DLD1 (cell line): ENCODE data around the gene PITPNC1.

Source experiments
- in situ Hi-C: cut with HindIII; loops from 2 replicates; pipeline ENCODE4 v1.10.0; 2017; ENCODE audit warnings: low sequenced_read_pairs

PITPNC1 gene

DNA sequence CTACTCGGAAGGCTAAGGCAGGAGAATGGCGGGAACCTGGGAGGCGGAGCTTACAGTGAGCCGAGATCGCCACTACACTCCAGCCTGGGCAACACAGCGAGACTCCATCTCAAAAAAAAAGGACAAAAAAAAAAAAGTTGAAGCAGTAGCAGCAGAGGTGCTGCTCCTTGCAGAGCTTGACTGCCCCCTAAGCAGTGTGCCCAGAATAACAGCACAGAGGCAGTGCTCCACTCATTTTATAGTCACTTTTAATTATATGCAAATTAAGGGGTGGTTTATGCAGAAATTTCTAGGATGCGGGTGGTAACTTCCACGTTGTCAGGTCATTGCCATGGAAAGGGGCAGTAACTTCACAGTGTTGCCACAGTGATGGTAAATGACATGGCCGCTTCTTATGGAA, 286.4 kb downstream of the PITPNC1 start:
- in situ Hi-C loops = no loop called here

DNA sequence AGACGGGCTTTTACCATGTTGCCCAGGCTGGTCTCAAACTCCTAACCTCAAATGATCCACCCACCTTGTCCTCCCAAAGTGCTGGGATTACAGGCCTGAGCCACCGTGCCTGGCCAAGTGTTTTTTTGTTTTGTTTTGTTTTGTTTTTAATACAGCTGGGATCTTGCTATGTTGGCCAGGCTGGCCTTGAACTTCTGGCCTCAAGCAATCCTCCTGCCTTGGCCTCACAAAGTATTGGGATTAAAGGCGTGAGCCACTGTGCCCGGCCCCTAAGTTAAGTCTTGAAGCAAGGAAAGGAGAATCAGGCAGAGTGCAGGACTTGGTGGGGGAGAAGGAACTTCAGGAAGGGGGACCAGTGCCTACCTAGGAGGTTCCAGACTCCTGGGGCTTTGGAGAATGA, 288.9 kb downstream of the PITPNC1 start:
- in situ Hi-C loops = no loop called here

DNA sequence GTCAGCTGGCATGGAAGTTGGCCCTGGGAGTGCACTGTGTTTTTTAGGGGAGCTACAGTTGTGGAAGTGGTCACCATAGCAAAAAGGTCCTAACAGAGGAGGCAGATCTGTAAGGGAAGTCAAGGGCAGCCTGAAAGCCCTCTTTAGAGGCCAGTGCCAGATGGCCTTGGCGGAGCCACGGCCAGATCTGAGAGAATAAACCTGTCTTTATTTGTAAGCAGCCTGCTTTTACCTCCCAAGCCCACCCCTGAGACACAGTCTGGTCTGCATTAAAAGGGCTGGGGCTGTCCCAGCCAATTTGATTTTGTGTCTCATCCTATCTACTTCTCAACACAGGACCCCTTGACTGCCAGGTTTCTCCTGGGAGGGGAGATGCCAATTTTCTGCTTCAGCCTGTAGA, 289.6 kb downstream of the PITPNC1 start:
- in situ Hi-C loops = no loop called here

DNA sequence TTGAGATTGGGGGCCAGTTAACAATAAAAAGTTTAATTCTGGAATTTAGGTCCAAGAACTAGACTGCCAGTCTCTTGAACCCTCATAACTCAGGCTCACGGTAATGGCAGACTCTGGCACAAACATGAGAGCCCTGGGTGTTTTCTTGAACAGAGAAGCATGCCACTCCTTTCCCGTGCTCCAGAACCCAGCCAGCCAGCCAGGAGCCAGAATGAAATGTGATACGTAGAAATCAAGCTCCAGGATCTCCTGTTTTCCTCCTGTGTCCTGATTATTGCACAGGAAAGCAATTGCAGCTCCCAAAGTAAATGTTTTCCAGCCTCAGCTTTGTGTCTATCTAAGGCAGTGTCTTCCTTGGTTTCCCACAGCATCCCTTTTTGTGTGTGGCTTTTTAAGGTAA, 294.4 kb downstream of the PITPNC1 start:
- in situ Hi-C loops = no loop called here

DNA sequence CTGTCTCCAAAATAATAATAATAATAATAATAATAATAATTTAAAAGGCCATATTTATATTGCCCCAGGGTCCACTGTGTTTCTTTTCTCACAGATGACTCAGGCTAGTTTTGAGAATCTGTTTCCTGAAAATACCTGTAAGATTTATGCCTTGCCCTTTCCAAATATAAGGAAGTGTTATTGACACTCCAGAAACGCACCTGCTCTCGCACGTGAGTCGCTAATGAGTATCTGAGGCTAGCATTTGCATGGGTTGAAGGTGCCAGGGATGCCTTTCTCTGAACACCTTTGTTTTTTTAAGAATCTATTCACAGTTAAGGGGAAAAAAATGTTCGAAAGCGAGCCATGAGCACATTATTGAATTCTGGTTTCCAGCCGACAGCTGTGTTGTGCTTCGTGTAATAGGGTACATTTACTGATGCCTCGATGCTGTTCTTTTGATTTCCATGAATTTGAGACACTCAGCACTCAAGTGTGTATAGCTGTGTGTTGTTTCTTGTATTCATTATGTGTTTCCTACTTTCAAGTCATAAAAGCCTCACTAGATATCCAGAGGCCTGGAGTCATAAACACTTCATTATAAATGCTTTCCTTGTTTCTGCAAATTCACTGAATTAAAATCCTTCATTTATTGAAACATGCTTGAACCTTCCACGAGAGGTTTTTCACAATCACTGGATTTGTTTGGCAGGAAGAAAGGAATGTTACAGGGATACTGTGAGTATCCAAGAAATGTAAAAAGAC, 295.7 kb downstream of the PITPNC1 start:
- in situ Hi-C loops = no loop called here

DNA sequence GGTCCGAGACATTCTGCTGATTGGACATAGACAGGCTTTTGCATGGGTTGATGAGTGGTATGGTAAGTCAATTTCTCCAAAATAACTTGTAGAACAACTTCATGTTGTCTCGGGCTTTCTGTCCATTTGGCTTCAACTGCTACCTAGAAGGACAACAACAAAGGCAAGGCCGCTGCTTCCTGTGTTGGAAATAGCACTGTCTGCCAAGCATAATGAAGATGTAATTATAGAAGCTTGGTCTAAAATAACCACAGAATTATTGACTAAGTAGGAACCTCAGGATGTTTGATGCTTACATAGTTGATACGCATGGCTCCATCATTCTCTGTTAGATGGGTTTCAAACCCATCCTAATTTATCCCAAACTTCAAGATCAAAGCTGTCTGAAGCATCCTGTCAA, 298.4 kb downstream of the PITPNC1 start:
- in situ Hi-C loops = no loop called here

DNA sequence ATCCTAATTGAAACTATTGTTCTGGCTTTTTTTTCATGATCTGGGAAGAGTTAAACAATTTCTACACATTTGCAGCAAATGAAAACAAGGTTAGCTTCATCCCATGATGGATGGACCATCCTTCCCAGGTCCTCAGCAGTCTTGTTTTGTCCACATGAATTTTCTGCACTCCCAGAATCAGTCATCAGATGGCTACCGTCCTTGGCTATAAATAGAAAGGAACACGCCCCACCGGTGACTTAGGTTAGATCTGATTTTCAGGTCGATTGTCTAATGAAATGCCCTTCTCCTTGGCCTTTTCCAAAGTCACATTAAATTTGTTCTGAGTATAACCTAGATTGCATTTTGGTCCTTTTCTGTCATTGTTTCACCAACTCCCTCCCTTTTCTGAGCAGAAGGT, 299.2 kb downstream of the PITPNC1 start:
- in situ Hi-C loops = no loop called here

DNA sequence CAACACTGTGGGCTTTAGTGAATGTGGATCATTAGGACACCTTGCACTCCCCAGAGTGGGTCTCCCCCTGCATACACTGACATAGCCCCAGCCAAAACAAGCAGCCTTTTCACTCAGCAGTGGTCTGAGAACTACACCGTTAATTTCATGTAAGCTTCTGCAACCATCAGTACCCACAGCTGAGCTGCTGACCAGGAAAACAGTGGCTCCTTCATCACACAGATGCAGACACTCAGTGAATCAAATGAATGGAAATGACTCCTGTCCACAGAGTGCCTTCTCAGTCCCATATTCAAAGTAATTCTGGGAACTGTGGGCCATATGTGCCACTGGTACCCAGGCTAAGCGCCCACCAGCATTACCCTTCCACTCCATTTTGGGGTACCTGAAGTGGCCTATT, 301.3 kb downstream of the PITPNC1 start:
- in situ Hi-C loops = no loop called here

DNA sequence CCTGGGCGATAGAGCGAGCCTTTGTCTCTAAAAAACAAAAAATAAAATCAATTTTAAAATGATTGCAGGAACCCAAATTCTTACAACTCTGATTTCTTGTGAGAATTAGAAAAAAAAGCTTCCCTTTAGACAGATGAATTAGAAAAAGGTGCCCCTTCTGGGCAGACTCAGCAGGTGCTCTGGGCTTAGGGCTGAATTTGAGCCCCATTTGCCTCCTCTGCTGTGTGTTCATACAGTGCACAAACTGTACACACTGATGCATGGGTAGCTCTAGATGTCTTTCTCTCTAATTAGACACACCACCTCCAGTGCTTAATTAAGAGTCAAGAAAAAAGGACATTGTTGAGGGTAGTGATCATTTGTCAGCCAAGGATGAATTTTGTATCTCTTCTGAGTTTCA, 302.1 kb downstream of the PITPNC1 start:
- in situ Hi-C loops = no loop called here

DNA sequence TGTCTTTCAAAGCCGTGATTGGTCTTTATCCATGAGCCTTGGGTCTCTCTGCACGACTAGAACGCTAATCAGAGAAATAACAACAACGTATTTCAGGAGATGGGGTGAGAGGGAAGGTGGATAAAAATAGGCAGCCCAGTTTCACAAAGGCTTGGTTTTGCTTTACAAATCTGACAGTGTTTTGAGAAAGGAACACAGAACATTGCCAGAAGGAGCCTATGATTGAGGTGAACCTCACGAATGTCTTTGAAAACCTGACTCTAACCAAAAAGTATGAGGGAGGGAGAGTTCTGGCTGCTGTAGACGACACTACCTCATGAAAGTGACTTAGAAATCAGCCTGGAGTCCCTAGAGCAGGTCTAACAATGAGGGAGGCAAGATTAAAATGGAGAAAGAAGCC, 302.6 kb downstream of the PITPNC1 start:
- in situ Hi-C loops = no loop called here

DNA sequence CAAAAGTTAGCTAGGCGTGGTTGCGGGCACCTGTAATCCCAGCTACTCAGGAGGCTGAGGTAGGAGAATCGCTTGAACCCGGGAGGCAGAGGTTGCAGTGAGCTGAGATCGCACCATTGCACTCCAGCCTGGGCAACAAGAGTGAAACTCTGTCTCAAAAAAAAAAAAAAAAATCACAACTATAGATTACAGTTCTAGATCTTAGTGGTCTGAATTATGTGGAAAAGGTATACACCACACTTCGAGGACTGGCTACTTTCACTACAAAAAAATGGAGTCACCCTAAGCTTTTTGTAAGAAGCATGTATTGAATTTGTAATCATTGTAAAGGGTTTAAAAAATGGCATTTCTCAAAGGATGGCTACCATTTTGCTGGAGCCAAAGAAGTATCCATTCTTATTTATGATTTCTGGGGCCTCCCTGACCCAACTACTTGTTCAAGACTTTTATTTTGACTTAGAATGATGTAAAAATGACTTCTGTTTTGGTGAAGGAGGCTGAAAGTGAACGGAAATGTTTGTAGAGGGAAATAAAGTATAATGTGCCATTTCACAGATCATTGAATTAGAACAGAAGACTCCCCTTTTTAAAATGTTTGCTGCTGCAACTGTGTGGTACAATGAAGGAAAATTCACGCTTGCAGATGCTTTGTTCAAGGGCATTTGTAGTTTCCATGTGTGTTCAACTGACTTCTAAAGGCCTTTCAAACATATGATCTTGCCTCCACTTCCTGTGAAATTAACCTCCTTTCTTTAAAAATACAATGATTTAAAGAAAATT, 303.6 kb downstream of the PITPNC1 start:
- in situ Hi-C loops = no loop called here

DNA sequence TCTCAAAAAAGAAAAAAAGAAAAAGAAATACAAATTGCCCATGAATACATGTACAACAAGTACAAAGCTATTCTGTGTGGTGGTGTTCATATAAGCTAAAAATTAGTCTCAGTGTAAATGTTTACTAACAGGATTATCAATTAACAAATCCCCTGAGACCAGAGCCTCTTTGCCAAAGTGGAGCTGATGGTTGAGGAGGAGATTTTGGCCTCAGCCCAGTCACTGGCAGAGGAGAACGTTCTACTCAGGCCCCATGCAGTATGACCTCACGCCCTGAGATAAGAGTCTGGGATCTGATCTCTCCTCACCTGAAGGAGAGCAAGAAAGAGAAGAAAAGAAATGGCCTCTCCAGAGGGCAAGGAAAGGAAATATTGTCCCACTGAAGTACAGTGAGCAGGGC, 305.1 kb downstream of the PITPNC1 start:
- in situ Hi-C loops = no loop called here

DNA sequence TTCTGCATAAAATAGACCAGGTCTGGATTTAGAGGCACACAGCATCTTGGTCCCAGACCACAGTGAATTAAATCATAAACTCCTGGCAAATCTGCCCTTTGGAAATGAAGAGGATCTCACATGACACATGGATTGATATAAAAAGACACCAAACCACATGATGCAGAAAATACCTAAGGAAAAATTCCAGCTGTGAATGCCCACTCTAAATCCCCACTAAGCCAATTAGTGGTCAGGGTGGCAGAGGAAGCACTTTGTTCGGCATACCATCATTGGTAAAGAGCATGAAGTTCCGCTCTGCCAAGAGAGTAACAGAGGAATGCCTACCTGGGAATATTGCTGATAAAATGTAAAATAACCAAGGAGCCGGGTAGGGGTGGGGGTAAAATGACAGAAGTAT, 308.3 kb downstream of the PITPNC1 start:
- in situ Hi-C loops = no loop called here

DNA sequence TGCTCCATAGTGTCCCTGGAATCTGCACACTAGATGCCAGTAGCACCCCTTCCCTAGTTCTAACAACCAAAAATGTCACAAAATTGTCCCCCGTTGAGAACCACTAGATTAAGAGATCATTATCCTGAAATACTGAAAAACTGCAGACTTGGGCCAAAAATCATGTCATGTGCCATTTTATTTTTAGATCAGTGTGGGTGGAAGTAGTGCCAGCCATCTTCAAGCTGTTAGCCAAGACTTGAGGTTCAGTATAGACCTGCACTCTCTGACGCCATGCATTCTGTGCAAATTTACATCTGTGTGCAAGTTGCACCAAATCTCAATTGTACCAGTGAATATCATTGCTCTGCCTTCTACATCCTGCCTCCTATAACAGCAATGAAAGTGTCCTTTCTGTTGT, 309.2 kb downstream of the PITPNC1 start:
- in situ Hi-C loops = no loop called here

DNA sequence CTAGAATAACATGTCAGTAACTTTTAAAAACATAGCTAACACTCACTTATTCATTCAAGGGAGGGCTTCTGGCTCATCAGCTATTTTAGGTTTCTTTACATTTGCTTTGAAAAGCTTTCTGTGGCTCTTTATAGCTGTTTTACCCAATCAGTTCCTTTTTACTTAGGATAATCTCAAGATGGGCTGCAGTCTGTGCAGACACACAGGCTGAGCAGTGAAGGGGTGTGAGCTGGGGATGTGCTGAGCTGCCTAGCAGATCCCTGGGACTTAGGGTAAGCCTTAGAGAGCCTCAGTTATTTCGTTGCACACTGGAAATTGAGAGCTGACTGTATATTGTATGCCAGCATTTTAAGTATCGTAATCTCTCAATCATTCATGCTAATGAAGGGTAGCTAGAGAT, 310.4 kb downstream of the PITPNC1 start:
- in situ Hi-C loops = no loop called here

DNA sequence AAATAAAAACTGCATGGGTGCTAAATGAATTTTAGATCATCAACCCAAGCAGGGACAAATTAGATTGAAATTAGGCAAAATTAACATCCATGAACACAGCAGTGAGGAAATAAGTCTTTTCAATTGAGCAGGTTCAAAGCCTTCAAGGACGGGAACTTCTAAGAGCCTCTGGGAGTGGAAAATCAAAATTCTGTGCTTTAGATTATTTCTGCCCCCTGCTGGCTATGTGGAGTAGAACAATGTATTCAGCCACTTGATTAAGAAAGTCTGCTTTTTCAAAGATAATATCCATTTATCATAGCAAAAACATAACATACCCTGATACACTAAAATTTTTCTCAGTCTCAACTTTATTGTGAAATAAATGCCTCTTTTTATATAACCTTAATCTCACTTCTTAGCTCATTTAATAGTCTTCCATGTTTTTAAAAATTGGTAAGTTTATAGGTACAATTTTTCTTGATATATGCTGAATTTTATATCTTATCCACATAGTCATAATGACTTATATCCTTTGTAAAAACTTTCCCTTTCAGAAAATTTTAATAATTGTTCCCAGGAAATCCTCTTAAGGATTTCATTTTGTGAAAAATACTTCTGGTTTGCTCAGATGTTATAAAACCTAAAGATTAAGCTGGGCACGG, 312.6 kb downstream of the PITPNC1 start:
- in situ Hi-C loops = no loop called here

DNA sequence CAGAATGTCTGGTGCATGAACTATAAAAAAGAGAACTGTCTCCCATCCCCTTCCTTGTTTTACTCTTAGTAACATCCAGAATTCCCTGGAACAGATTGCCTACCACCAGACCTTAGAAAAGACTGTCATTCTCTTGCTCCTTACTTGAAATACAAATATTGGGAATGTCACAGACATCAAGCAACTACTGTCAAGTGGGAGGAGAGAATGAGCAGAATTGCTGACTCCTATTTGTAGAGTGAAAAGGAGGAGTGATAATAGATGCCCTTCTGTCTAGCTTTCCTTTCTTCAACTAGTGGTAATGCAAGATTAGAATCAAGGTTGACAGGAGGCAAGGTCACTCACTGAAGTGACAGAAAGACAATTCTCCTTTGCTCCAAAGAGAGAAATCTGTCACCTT, 316.7 kb downstream of the PITPNC1 start:
- in situ Hi-C loops = no loop called here

DNA sequence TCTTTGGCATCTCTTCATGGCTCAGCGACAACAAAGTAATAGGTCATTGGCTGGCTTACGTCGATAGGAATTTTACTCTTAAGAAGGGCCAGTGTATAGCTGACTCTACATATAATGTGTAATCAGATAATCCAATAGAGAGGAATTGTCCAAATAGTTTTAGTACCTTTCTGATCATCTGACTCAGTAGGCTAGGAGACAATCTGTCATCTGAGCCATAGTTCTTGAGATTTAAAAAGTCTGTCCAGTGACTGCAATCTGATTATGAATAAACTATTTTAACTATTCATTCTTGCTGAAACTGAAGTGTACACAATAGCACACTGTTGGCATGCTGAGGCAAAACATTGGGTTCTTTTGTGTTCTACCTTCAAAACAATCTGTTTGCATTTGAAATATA, 319.3 kb downstream of the PITPNC1 start:
- in situ Hi-C loops = no loop called here

DNA sequence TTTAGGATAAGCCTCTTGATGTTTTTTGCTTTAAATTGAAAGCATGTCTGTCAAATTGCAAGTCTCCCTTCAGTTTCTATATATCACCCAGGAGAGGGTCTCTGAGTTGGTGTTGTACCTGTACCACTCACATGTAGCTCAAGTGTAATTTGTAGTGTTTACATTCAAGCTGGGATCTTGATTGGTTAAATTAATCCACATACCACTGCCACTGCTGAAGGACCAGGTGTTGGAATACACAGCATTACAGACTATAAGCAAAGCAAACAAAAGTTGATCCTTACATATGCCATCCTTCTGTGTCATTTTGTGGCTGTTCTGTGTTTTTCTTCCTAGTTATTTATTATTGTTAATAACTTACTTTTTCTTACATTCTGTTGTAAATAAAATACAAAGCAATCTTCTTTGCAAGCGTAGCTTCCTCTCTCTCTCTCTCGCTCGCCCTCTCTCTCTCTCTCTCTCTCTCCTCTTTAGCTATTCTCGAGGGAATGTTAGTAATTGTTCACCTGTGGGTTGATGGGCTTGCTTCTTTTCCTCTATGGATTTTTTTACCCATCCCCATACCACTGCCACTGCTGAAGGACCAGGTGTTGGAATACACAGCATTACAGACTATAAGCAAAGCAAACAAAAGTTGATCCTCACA, 319.9 kb downstream of the PITPNC1 start:
- in situ Hi-C loops = no loop called here

DNA sequence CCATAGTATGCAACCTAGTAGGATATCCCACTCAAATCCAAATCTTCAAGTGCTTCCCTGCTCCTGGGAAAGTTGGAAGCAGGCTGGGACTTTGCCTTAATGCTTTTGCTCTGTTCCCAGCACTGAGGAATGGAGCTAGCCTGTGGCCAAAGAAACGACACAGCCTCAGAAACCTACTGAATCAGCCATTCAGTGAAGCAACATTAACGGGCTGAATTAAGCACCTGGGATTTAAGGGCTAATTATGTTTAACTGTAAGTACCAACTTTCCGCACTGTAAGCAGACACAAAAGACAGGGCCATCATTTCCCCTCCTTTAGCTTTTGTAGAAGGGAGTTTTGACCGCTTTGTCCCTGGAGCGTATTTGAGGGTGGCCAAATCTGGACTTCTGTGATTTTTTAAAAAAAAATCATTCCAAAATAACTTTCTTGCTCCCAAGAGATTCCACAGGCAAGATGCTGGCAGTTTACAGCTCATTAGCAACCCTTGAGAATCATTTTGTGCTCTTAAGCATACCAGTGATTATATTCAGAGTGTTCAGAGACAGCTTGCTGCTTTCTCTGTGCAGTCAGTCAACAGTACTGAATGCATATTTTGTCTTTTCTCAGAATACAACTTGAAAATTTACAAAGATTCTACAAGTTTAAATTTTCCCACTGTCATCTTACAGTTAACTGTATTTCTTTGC, 323.1 kb downstream of the PITPNC1 start:
- in situ Hi-C loops = no loop called here

DNA sequence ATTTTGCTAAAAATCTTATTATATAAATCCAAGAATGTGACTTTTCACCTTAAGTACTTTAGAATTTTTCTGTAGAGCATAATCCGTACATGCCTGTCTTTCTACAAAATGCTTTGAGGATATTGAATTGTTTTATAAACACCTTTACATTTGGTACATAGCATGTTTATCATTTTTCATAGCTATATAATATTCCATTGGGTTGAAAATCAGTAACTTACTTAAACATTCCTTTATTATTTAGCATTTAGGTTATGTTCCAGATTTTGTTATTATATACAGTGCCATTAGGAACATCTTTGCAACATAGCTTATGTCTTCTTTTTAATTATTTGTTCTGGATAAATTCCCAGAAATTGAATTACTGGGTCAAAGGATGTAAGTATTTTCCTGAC, 323.6 kb downstream of the PITPNC1 start:
- in situ Hi-C loops = no loop called here
